Measurements from ENCODE around the gene EXOSC2.
A peak's percentile ranks its signal among the peaks of the same experiment; 100 is the strongest.
"Not testable (repeated sequence)": the region's sequence is repeated elsewhere in the genome, so short reads cannot be mapped to it uniquely, and the experiment has no call there.

Gene EXOSC2

DNA sequence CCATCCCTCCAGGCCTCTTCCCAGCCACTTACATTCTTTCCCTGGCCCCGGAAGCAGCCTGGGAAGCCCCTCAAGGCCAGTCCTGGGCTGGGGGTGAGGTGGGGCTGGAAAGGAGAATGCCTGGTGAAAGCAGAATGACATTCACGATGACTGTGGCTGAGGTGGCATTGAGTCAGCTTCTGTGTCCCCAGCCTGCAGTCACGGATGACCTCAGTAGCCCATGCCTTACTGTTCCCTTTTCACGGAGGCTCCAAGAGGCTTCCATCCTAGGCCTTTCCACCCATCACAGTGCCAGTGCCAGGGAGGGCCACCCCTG, 26.5 kb upstream of the EXOSC2 start:
- no peak for DNase-seq (ENCODE audit: low read depth)

DNA sequence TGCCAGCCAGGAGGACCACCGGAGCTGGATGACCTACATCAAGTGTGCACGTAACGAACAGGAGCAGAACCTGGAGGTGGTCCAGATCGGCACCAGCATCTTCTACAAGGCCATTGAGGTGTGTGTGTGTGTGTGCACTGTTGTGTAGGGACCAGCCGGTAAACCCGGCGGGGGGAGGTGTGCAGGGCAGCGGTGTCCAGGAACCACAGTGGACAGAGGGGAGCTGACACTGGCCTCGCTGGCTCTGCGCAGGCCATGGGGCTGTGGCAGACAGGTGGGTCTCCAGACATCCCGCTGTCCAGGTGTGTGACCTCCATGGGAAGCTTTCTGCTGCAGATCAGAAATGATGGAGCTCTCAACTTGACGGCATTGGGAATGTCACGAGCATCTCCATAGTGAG, 25.4 kb upstream of the EXOSC2 start:
- DNase-seq (ENCODE audit: low read depth) = no peak

DNA sequence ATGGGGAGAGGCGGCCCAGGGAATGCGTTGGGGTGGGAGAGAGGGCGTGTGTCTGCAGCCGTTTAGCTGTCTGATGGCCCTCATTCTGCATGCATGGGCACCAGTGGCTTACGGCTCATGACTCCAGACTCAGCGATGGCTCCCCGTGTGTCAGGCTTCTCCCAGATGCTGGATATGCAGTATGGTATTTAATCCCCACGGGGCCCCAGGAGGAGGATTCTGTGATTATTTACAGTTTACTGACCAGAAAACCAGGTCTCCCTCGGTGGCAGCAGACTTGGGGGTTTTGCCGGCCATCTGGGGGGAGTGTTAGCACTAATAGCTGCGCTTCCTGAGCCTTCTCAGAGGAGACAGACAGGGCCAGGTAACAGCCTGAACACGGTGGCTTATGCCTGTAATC, 24.9 kb upstream of the EXOSC2 start:
- no peak for DNase-seq (ENCODE audit: low read depth)

DNA sequence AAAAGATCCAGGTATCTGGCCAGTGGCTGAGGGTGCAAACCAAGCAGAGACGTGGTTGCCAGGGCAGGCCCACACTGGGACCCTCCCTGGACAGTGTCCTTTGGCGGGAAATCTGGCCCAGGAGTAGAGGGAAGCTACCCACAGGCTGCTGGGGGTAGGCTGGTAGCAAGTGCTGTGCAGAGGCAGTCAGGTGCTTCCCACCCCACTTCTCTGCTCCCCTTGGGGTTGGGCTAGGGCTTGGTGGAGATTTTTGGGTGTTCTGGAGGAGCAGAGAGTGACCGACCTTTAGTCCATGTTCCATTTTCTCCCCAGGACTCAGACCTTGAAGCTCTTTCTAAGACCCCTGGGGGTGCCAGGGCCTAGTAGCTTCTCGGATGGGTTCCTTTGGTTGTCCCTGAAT, 23.6 kb upstream of the EXOSC2 start:
- no peak for DNase-seq (ENCODE audit: low read depth)

DNA sequence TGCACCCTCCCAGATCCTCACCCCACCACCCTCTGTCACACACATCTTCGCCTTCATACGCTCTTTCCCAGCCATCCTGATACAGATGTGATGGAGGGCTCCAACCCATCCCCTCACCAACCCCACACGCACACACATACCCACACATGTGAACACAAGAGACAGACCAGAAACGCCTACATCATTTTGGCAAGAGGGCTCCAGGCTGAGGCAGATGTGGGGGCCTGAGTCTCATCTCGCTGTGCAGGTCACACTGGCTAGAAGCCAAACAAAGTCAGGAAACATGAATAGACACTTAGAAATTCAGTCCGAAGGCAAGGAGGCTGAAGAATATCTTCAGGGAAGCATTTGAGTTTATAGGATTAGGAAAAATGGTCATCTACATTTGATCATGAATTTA, 22.9 kb upstream of the EXOSC2 start:
- DNase-seq (ENCODE audit: low read depth) = no peak

DNA sequence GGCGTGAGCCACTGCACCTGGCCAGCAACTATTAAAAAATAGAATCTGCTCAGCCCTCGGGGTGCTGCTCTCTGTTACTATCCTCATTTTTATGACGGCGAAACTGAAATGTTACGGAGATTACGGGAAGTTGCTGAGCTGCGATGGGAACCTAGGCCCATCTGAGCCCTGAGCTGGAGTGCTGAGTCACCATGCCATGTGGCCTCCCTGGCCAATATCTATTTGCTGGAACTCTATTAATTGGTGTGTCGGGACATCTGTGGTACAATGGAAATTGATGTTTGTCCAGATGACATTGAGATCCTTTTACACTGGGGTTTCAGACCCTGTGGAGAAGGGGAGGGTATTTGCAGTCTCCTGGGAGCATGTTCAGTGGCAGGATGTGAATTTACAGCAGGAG, 21.1 kb upstream of the EXOSC2 start:
- DNase-seq (ENCODE audit: low read depth) = no peak

DNA sequence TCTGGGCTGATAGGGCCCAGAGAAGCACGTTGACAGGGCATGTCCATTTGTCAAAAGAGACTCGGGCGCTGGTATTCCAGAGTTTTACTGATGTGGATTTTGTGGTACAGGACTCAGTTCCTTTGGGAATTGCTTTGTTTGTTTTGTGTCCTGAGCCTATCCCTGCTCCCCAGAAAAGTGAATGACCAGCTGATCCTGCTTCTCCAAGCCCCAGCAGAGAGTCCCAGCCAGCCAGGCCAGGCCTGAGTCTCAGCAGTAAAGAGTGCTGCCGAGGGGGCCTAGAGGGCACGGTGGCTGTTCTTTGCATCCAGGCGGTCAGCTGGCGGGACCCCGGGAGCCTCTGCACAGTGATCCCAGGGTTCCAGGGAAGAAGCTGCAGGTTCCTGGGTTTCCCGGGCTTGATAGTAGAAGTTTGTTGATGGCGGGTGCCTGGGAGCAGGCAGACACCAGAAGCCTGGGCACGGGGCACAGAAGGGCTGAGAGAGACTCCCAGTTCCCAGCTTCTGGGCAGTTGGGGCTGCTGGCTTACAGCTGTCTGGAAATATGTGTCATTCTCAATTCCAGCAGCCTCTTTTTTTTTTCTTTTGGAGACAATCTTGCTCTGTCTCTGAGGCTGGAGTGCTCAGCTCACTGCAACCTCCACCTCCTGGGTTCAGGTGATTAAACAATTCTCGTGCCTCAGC, 20.5 kb upstream of the EXOSC2 start:
- DNase-seq (ENCODE audit: low read depth) = no peak

DNA sequence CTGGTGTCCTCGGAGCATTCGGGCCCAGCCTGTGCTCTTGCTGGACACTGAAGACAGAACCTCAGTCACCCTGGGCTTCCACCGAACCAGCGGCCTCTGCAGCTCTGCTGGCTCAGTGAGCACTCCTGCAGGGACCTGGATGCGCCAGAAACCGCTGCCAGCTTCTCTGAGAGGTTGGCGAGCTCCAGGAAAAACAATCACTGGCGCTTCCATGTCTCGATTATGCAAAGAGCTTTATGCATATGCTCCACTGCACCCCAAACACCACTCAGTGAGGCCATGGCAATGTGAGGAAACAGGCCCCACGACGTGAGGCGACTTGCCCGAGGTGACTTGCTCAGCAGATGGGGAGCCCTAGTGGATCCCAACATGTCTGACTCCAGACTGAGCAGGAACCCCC, 18.2 kb upstream of the EXOSC2 start:
- DNase-seq (ENCODE audit: low read depth) = no peak

DNA sequence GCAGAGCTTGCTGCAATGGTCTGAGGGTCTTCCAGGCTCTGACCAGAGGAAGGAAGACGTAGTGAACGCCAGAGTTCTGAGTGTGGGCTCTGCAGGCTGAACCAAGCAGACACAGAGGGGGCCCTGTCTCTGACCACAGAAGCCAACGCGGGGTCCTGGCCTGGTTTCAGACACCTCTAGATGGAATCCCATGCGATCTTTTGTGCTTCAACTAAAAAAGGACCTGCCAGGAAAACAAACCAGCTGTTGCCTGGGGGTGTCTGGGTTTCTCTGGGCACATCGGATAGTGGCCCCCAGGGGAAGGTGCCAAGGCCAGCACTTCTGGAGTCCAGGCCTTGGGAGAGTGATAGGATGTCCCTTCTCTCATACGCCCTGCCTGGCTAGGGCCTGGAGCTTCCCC, 16.3 kb upstream of the EXOSC2 start:
- no peak for DNase-seq (ENCODE audit: low read depth)

DNA sequence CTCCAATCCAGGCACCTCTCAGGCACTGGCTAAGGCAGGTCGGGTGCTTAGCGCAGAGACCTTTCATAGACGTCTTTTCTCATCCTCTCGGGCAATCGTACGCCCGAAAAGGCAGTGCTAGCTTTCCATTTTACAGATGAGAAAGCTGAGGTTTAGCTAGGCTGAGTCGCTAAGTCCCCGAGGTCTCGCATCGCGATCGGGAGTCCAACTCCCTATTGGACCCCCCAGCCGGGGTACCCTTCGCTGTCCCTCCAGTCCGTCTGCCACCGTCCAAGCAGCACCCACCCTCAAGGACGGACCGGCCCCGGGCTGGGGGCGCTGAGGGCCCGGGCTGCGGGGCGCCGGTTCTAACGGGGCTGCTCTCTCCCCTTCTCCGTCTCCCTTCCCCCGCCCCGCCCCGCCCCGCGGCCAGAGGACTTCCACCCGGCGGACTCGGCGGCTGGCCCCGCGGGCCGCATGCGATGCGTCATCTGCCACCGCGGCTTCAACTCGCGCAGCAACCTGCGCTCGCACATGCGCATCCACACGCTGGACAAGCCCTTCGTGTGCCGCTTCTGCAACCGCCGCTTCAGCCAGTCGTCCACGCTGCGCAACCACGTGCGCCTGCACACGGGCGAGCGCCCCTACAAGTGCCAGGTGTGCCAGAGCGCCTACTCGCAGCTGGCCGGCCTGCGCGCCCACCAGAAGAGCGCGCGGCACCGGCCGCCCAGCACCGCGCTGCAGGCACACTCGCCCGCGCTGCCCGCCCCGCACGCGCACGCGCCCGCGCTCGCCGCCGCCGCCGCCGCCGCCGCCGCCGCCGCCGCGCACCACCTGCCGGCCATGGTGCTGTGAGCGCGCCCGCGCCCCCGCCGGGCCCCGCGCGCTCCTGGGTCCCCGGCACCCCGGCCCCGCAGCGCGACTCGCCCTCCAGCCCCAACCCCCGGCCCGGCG, 12.5 kb upstream of the EXOSC2 start:
- peak; percentile 49 for DNase-seq (ENCODE audit: low read depth)

DNA sequence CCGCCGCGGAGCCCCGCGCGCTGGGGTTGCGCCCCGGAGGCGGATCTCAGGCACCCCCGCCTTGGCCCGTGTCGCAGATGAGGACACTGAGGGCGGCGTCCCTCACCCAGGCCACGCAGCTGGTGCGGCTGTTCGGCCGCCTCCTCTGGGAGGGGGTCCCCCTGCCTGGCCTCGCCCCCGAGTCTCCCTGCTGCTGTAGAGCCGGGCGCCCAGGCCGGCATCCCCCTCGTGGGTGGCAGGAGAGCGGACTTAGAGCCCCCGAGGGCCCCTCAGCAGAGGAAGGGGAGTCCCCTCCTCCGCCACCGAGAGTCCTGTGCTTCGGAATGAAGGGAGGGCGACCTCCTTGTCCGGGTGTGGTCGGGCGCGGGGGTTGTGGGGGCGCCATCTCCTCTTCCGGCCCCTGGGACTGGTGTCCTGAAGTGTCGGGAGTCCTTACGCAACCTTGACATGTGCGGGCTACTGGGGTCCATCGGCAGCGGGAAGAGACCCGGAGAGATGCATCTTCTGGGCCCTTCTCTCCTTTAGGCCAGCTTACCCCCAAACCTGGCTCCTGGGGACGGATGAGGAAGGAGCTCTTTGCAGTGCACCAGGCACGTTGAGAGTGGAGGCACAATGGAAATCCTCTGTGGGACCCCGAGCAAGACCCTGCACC, 11.7 kb upstream of the EXOSC2 start:
- DNase-seq (ENCODE audit: low read depth) = no peak

DNA sequence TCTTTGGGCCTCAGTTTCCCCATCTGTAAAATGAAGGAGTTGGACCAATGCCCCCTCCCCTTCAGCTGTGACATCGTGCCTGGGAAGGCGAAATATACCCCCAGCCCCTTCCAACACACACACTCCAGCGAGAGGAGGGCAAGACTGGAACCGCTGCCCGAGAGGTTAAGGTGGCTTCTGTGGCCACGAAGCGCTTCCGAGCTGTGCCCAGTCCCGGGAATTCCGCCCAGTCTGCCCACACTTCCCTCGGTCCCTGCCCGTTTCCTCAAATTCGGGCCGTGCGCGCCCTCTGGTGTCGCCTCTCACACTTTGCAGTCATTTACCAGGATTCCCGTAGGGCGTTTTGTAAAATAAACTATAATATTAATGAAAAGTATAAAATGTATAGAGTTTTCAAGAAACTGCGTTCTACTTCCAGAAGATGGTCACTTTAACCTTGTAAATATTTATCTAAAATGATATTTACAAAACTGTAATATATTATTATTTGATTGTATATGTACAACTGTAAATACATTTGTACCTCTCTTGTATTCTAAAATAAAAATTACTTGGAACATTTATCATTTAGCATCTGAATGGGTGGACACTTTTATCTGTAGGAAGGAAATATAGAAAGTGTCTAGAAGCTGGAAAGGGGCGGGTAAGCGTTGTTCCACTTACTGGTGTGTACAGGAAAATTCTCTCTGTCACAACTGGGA, 11.0 kb upstream of the EXOSC2 start:
- DNase-seq (ENCODE audit: low read depth) = no peak

DNA sequence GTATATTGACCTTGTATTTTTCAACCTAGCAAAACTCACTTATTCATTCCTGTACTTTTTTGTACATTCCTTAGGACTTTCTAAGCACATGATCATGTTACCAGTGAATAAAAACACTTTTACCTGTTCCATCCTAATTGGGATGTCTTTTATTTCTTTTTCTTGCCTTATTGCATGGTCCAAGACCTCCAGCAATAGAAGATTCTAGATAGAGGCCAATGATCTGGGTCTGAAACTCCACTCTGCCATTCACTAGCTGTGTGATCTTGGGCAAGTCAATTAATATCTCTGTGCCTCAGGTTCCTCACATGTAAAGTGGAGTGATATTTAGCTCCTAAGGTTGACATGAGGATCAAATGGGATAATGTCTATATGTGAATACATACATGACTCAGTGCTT, 8.5 kb upstream of the EXOSC2 start:
- DNase-seq (ENCODE audit: low read depth) = no peak

DNA sequence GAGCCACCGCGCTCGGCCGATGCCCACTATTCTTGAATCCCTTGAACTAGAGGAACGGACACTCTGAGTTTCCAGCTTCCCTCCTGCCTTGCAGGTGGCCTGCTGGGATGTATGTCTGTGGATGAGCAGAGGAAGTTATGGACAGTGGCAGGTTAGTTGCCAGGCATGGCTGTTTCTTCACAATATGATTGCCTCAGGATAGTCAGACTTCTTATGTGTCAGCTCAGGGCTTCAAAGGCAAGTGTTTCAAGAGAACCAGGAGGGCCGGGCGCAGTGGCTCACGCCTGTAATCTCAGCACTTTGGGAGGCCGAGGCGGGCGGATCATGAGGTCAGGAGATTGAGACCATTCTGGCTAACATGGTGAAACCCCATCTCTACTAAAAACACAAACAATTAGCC, 7.6 kb upstream of the EXOSC2 start:
- not testable (repeated sequence) for DNase-seq (ENCODE audit: low read depth)

DNA sequence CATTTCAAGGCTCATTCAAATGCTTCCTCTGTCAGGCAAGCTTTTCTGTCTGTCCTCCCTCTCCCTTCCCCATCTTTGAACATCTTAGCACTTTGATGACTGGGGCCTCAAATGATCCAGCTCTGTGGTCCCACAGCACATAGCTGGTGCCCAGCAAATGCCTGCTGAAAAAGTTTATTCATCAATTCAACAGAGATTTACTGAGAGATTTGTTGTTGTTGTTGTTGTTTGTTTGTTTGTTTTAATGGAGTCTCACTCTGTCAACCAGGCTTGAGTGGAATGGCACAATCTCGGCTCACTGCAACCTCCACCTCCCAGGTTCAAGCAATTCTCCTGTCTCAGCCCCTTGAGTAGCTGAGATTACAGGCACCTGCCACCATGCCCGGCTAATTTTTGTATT, 6.0 kb upstream of the EXOSC2 start:
- no peak for DNase-seq (ENCODE audit: low read depth)

DNA sequence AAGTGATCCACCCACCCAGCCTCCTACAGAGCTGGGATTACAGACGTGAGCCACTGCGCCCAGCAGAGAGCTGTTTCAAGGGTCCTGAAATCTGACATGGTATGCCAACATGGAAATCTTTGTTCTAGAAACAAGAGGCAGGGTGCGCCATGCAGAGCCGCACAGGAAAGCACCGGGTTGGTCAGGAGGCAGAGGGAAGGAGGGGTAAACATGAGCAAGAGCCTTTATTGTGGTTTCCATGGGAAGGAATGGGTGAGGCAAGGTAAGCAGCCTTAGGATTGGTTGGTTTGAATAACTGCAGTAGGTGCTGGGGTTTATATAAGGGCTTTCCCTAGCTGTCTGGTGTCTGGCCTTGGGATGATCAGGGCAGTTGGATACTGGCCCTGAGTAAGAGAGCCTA, 5.5 kb upstream of the EXOSC2 start:
- DNase-seq (ENCODE audit: low read depth) = no peak

DNA sequence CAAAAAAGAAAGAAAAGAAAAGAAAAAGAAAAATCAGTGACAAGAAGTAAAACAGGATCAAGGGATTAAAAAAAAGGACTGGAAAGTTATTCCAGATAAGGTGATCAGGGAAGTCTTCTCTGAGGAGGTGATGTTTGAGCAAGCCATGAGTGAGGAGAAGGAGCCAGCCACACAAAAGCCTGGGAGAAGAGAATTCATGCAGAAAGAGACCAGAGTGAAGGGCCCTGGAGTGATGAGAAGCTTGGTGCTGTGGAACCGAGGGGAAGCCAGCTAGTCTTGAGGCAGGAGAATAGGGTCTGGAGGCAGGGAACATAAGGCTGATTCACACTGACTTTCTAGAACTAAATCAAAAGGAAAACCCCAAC, 4.0 kb upstream of the EXOSC2 start:
- DNase-seq (ENCODE audit: low read depth) = no peak

DNA sequence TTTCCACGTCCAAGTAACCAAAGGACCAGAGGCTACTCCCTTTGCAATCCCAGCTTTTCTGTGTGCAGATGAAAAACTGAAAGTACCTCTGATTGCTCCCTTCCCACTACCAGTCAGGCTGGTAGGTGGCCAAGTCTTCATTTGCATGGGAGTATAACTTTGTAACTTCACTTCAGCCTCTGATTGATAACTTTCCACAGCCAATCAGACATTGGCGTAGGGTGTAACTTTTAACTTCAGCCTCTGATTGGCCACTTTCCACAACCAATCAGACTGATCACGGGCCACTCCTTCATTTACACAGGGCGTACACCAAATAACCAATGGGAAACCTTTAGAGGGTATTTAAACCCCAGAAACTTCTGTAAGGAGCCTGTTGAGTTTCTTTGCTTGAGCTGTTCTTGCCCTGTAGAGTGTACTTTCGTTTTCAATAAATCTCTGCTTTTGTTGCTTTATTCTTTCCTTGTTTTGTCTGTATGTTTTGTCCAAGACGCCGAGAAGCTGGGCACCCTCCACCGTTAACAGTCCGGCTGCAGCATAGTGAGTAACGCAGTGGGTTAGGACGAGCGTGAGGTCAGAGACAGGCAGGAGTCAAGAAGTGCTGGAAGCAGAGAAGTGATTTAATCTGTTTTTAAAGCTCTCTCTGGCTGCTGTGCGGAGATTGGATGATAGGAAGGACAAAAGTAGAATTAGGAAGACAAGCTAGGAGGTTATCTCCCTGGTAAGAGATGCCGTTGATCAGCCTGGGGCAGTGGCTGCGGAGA, 3.5 kb upstream of the EXOSC2 start:
- DNase-seq (ENCODE audit: low read depth) = no peak

DNA sequence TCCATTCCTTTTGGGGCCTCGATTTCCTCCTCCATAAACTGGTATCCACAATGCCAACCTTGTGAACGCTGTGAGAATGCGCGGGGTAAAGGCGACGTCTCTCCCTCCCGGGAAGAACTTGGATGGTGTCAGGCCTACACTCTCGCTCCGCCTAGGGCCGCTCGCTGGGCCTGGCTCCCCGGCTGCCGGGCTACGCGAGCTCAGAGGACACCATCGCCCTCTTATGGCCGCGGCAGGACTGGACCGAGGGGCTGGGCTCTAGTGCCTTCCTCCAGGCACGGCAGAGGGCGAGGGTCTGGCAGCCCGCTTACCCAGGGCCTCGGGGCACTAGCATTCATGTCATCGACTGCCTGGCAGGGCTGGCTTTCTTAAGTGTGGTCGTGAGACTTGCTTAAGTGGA, 1.3 kb upstream of the EXOSC2 start:
- no peak for DNase-seq (ENCODE audit: low read depth)

DNA sequence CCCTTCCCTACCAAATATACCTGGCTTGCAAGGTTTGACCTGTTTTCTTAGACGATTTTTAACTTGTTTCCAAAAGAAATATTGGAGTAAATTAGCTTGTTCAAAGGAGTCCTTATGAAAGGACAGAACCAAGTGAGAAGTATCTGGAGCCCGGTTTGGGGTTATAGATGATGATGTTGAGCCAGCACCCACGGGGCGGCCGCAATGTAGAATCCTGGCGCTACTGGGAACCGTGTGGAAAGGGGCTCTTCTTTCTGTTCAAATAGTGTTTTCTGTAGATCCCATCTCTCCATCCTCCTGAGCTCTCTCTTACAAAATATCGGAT, 517 bp upstream of the EXOSC2 start:
- DNase-seq (ENCODE audit: low read depth) = no peak

DNA sequence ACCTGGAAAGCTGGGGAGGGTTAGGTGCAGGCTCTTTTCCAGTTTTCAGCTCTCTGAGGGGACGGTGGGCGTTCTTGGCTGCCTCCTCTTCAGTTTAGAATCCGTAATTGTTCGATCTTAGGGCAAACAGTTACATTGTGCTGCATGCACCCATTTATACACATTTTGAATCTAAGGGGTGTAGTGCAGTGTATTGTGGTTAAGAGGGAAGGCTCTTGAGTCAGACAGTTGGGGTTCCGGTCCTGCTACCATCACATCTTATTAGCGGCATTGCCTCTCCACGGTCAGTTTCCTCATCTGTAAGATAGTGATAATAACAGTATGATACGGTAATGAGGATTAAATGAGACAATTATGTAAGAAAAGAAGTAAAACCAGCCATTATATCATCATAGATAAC, 625 bp downstream of the EXOSC2 start:
- DNase-seq (ENCODE audit: low read depth) = no peak

DNA sequence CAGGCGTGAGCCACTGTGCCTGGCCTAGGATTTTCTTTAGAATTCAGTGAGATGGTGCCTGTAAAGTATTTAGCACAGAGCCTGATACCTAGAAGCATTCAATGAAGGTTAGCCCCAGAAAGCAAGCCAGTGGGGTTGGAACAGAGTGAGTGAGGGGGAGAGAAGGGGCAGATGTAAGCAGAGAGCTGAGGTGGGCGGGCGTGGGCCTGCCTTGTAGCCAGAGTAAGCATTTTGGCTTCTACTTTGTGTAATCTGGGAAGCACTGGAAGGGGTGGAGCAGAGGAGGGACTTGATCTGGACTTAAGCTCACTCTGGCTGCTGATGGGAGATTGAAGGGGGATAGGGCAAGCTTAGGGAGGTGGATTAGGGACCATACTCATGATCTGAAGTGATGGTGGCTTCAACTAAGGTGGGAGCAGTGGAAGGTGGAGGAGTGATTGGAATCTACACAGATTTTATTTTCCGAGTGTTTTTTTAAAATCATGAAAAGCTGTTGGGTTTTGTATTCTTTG, 2.6 kb downstream of the EXOSC2 start:
- DNase-seq (ENCODE audit: low read depth) = no peak
